Endothelial cell (in vitro differentiated cells): ENCODE measurements around the gene FBXL7. TPM values are rescaled to one million over a fixed set of nuclear protein-coding genes. Genes with fewer than 3 reads are reported as not detected.

Source experiments
- DNase-seq: peaks from one replicate; pipeline ENCODE4 v3.0.0; 2021; ENCODE audit warnings: low spot score
- H3K27ac Mint-ChIP-seq: one replicate; pipeline ENCODE4 v1.8.0; 2021; ENCODE audit warnings: mixed read lengths, inconsistent platforms; ENCODE audit not compliant: unreplicated experiment
- H3K27me3 Mint-ChIP-seq: one replicate; pipeline ENCODE4 v1.8.0; 2021; ENCODE audit warnings: mild to moderate bottlenecking, moderate library complexity, mixed read lengths, inconsistent platforms; ENCODE audit not compliant: unreplicated experiment
- H3K36me3 Mint-ChIP-seq: one replicate; pipeline ENCODE4 v1.8.0; 2021; ENCODE audit warnings: mild to moderate bottlenecking, low read depth, mixed read lengths, inconsistent platforms; ENCODE audit not compliant: unreplicated experiment
- H3K4me1 Mint-ChIP-seq: one replicate; pipeline ENCODE4 v1.8.0; 2021; ENCODE audit warnings: mild to moderate bottlenecking, mixed read lengths, inconsistent platforms; ENCODE audit not compliant: unreplicated experiment
- H3K4me3 Mint-ChIP-seq: one replicate; pipeline ENCODE4 v1.8.0; 2021; ENCODE audit warnings: mild to moderate bottlenecking, mixed read lengths, inconsistent platforms; ENCODE audit not compliant: unreplicated experiment
- H3K9me3 Mint-ChIP-seq: one replicate; pipeline ENCODE4 v1.8.0; 2021; ENCODE audit warnings: mixed read lengths, inconsistent platforms; ENCODE audit not compliant: unreplicated experiment
- total RNA-seq: library from RNA; stranded (reverse); fragmentation: NEBNext Ultra II Directional; extraction: Animal tissue kit (Norgen Biotek cat#: 25700); gene quantifications from one replicate; pipeline ENCODE4 v1.2.1, GENCODE V29; 2021; ENCODE audit not compliant: unreplicated experiment
- TF ChIP-seq, protein P1 (sequence below): fragments of 200-600 bp; sonication (generic); IDR thresholded peaks from one replicate; pipeline ENCODE4 v1.5.0; 2021; ENCODE audit warnings: antibody characterized with exemption; ENCODE audit not compliant: unreplicated experiment

Gene FBXL7
- total RNA-seq, 1 donor from 2014 or later, result 63.8 TPM

- no peak overlapping the region for H3K27ac Mint-ChIP-seq
- no peak overlapping the region for H3K4me3 Mint-ChIP-seq
- DNase-seq, result no peak
- H3K27me3 Mint-ChIP-seq, result peaks cover 2% of the 10 kb centered on the region
- H3K4me1 Mint-ChIP-seq, result peaks cover 3% of the 10 kb centered on the region
- no peaks in the 10 kb centered on the region for H3K9me3 Mint-ChIP-seq
- no peaks in the 10 kb centered on the region for H3K36me3 Mint-ChIP-seq
- TF ChIP-seq, protein P1, sequence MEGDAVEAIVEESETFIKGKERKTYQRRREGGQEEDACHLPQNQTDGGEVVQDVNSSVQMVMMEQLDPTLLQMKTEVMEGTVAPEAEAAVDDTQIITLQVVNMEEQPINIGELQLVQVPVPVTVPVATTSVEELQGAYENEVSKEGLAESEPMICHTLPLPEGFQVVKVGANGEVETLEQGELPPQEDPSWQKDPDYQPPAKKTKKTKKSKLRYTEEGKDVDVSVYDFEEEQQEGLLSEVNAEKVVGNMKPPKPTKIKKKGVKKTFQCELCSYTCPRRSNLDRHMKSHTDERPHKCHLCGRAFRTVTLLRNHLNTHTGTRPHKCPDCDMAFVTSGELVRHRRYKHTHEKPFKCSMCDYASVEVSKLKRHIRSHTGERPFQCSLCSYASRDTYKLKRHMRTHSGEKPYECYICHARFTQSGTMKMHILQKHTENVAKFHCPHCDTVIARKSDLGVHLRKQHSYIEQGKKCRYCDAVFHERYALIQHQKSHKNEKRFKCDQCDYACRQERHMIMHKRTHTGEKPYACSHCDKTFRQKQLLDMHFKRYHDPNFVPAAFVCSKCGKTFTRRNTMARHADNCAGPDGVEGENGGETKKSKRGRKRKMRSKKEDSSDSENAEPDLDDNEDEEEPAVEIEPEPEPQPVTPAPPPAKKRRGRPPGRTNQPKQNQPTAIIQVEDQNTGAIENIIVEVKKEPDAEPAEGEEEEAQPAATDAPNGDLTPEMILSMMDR, result no peak
Observed at GRCh38 chr5:15833365-15833764, 333.4 kb downstream of the FBXL7 start.

- TF ChIP-seq, protein P1, result no peak
- Mint-ChIP-seq H3K9me3 (no peaks in the 10 kb centered on the region), H3K4me3 (no peak overlapping the region), H3K36me3 (no peaks in the 10 kb centered on the region), H3K27me3 (peaks cover 2% of the 10 kb centered on the region), H3K27ac (no peak overlapping the region), H3K4me1 (peaks cover 3% of the 10 kb centered on the region)
- no peak for DNase-seq
Observed at GRCh38 chr5:15834596-15835245, 334.7 kb downstream of the FBXL7 start.

GRCh38 chr5:15835514-15835913 lies 335.5 kb downstream of the FBXL7 start:
- no peak overlapping the region for H3K4me3 Mint-ChIP-seq
- TF ChIP-seq, protein P1, result no peak
- no peak overlapping the region for H3K27ac Mint-ChIP-seq
- no peak for DNase-seq
- no peaks in the 10 kb centered on the region for H3K27me3 Mint-ChIP-seq
- H3K9me3 Mint-ChIP-seq, result no peaks in the 10 kb centered on the region
- peaks cover 3% of the 10 kb centered on the region for H3K4me1 Mint-ChIP-seq
- H3K36me3 Mint-ChIP-seq, result peaks cover 6% of the 10 kb centered on the region

DNA sequence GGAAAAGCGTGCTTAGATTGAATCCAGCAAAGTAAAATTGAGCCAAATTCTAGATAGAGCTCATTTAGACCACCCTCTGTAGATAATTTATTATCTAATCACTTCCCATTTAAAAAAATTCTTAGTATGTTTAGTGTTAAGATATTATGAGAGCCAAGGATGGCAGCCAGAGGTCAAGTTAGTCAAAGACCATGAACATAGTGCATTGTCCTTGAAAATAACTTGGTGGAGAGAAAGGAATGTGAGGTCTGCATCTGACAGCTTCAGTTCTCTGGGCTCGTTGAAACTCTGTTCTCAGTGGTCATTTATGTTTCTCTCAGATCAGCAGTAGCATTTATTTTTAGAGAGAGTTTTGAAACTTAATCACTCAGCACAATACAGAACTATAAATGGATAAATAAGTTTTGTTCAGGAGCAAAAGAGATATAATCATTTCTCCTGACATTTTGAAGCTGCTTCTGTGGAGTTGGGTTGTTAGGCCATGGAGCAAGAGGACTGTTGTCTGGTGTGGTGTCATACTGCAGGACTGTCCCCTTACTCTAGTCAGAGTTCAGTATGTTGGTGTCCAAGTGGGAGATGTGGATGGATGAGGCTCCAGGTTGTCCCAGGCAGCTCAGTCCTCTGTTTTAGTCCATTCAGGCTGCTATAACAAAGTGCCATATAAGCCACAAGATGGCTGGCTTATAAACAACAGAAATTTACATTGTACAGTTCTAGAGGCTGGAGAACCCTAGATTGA lies 337.7 kb downstream of the FBXL7 start:
- no peaks in the 10 kb centered on the region for H3K27me3 Mint-ChIP-seq
- no peak overlapping the region for H3K4me3 Mint-ChIP-seq
- peaks cover 5% of the 10 kb centered on the region for H3K9me3 Mint-ChIP-seq
- TF ChIP-seq, protein P1, result no peak
- H3K36me3 Mint-ChIP-seq, result peaks cover 16% of the 10 kb centered on the region
- H3K27ac Mint-ChIP-seq, result no peak overlapping the region
- peaks cover 3% of the 10 kb centered on the region for H3K4me1 Mint-ChIP-seq
- DNase-seq, result no peak

DNA sequence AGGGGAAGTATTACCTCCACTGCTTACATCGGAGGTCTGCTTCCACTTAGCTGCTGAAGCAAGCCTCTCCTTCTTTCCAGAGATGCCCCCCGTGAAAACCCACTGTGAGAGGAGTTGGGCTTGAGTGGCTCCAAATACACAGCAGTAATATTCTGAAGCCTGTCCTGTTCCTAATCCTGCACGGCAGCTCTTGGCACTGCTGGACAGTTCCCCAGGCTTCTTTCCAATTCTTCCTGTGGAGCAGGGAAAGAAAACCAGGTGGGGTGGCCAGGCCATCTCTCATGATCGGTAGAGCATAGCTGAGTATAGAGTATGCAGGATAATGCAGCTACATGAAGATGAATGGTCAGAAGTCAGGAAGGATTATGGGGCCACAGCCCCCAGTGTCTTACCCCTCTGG lies 344.3 kb downstream of the FBXL7 start:
- H3K27me3 Mint-ChIP-seq, result no peaks in the 10 kb centered on the region
- H3K9me3 Mint-ChIP-seq, result peaks cover 9% of the 10 kb centered on the region
- H3K4me1 Mint-ChIP-seq, result peaks cover 6% of the 10 kb centered on the region
- no peak overlapping the region for H3K27ac Mint-ChIP-seq
- H3K36me3 Mint-ChIP-seq, result peaks cover 22% of the 10 kb centered on the region
- H3K4me3 Mint-ChIP-seq, result no peak overlapping the region
- DNase-seq, result no peak
- TF ChIP-seq, protein P1, result no peak
